SKM-1 treated with dmso at 0.1 percent for 144 hours (cell line): ENCODE measurements around the gene SRRM2.

Experiments
- DNase-seq: peaks from one replicate; lab custom pipeline; 2025; ENCODE audit not compliant: unreplicated experiment; lab: John Stamatoyannopoulos, UW

The SRRM2 gene

DNA sequence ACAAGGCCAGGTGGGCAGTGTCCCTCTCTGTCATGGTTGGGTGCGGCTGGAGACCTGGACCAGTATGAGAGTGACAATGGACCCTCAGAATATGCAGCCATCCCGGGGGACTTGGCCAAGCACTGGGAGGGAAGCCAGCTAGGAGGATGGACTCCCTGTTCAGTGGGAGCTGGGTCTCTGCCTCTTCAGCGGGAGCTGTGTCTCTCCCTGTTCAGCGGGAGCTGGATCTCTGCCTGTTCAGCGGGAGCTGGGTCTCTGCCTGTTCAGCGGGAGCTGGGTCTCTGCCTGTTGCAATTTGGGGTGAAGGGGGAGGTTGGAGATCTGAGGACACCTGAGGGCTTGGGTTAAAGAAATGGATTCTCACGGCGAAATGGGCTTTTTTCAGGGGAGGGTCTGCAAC, 38.7 kb downstream of the SRRM2 start:
- no peak for DNase-seq

DNA sequence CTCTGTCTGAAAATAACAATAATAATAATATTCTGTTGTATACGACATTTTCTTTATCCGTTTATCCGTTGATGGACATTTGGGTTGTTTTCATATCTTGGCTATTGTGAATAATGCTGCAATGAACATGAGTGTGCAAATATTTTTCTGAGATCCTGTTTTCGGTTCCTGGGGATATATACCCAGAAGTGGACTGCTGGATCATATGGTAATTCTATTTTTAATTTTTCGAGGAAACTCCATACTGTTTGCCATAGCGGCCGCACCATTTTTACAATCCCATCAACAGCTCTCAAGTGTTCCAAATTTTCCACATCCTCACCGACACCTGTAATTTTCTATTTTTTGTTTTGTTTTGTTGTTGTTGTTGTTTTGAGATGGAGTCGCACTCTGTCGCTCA, 40.5 kb downstream of the SRRM2 start:
- no peak for DNase-seq

DNA sequence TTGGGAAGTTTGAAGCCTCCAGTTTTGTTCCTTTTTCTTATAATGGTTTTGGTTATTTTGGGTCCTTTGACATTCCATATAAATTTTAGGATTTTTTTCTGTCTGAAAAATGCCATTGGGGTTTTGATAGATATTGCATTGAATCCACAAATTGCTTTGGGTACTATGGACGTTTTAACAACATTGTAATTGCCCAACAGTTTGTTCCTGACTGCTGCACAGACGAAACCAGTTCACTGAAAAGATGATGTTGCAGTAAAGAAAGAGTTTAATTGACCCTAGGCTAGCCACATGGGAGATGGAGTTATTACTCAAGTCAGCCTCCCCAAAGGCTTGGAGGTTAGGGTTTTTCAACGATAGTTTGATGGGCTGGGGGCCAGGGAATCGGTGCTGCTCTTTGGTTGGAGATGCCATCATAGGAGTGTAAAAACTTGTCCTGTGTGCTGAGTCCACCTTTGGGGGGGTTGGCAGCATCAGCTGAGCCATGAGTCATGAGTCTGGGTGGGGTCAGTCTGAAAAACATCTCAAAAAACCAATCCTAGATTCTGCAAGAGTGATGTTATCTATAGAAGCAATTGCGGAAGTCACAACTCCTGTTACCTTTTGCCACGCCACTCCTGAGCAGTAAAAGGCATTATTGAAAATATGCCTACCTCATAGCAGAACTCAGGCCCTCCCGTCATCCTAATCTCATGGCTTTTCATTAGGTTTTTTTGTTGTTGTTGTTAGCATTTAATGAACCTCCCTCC, 43.1 kb downstream of the SRRM2 start:
- peak; percentile 67 for DNase-seq

DNA sequence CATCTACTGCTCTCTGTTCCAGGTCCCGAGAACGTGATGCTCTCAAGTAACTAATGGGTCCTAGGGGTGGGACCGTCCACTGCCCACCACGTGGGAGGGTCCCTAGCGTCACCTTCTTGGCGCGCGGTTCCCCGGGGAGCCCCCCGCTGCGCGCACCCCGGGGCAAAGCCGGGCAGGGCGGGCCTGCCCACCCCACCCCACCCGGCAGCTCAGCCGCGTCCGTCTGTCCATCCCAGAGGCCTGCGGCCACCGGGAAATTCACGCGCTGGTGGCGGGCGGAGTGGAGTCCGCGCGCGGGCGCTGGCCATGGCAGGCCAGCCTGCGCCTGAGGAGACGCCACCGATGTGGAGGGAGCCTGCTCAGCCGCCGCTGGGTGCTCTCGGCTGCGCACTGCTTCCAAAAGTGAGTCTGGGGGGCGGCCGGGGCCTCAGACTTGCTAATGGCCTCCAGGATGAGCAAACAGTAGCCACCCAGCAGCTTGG, 46.3 kb downstream of the SRRM2 start:
- no peak for DNase-seq

DNA sequence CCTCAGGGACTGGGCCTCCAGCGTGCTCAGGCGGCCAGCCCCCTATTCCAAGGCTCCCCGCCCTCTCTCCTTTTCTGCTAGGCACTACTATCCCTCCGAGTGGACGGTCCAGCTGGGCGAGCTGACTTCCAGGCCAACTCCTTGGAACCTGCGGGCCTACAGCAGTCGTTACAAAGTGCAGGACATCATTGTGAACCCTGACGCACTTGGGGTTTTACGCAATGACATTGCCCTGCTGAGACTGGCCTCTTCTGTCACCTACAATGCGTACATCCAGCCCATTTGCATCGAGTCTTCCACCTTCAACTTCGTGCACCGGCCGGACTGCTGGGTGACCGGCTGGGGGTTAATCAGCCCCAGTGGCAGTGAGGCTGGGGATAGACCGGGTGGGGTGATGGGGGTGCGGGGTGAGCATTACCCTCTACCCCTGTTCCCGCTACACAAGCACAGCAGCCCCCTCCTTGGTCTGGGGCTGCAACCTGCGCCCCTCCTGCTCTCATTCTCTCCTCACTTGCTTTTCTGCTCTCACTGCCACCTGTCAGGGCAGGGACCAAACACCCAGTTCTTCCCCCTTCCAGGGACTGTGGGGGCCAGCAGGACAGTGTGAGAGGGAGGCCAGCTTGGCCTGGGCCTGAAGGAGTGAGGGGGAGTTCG, 46.9 kb downstream of the SRRM2 start:
- no peak for DNase-seq

DNA sequence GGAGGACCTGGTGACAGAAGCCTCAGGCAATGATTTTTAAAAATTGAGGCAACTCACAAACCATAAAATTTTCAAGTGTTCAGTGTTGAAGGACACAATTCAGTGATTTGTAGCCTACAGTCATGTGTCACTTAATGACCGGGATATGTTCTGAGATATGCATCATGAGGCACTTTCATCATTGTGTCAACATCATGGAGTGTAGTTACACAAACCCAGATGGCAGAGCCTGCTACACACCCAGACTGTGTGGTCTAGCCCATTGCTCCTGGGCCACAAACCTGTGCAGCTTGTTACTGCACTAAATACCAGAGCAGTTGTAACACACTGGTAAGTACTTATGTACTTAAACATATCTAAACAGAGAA, 47.4 kb downstream of the SRRM2 start:
- DNase-seq: no peak

DNA sequence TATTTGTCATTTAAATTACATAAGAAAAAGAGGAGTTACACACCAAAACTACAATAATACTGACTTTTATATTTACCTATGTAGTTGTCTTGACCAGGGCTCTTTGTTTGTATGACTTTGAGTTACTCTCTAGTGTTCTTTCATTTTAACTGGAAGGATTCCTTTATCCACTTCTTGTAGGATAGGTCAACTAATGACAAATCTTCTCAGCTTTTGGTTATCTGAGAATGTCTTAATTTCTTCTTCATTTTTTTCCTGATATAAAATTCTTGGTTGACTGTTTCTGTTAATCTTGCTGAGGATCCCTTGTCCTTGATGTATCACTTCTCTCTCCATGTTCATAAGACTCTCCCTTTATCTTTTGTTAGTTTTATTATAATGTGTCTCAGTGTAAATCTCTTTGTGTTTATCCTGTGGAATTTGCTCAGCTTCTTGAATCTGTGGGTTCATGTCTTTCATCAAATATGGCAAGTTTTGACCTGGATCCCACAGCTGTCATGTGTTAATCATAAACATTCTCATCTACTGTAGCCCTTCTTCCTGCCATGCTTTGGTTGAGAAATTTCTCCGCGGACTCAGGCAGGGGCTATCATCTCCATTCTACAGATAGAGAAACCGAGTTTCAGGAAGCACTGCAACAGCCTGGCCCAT, 51.2 kb downstream of the SRRM2 start:
- DNase-seq: no peak

DNA sequence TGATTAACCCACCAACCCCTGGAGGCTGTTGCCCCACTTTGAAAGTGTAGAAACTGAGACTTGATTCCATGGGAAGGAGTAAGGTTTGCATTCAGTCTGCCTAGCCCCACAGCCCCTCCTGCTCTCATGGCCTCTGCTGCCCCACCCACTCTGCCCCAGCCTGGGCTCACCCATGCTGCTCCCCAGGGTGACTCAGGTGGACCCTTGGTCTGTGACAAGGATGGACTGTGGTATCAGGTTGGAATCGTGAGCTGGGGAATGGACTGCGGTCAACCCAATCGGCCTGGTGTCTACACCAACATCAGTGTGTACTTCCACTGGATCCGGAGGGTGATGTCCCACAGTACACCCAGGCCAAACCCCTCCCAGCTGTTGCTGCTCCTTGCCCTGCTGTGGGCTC, 52.3 kb downstream of the SRRM2 start:
- no peak for DNase-seq

DNA sequence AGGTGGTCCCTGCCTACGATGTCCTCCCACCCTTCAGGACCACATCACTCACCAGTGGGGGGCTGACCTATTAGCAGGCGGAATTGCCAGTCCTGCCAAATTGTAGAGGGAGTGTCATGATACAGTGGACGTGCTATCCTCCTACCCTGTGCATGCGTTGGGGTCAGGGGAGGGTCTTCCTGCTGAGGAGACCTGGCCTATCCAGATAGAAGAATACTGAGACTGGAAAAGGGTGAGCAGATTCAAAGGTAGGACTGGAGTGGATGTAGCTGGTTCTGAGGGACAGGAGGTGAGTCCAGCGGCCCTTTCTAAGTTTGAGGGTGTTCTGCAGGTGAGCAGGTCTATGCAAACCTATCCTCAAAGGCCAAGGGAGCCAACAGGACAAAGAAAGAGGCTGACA, 53.8 kb downstream of the SRRM2 start:
- no peak for DNase-seq

DNA sequence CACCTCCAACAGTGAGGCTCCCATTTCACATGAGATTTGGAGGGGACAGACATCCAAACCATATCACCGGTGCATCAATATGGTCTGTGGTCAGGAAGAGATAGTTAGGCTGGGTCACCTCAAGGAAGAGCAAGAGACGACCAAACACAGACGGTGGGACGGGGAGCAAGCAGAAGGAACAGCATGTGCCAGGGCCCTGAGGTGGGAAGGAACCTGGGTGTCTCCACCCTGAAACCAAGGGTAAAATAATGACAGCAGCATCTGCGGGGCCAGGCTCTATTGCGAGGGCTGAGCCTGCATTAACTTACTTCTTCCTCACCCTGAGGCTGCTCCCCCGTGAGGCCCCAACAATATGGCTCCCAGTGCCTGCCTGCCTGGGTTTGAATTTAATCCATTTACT, 55.7 kb downstream of the SRRM2 start:
- DNase-seq: no peak

DNA sequence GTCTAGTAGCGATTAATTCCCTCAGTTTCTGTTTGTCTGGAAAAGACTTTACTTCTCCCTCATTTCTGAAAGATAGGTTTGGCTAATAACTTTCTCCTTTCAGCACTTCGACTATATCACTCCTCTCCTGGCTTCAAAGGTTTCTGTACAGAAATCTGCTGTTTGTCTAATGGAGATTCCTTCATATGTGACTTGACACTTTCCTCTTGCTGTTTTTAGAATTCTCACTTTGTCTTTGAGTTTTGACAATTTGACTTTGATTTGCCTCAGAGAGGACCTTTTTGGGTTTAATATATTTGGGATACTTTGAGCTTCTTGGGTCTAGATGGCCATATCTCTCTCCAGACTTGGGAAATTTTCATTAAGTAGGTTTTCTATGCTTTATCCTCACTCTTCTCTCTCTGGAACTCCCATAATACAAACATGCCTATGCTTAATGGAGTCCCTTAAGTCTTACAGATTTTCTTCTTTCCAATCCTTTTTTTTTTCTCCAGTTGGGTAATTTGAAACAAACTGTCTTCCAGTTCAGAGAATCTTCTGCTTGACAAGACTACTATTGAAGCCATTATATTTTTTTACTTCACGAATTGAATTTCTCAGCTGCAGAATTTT, 56.8 kb downstream of the SRRM2 start:
- no peak for DNase-seq

DNA sequence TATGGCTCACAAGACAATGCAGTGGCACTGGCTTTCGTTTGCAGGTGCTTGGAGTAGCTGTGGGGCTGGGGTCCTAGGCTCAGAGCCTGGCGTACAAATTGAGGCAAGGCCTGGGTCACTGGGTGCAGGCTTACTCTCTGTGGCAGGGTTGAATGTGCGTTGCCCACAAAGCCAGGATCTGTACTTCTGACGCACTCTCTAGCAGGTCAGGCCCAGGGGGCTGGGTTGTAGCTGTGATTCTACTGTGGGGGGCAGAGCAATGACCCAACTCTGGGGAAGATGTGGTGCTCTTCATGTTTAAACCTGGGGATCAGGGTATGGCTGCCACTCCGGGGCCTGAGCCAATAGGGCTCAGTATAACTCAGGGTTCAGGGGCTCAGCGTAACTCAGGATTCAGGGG, 58.2 kb downstream of the SRRM2 start:
- DNase-seq: no peak

DNA sequence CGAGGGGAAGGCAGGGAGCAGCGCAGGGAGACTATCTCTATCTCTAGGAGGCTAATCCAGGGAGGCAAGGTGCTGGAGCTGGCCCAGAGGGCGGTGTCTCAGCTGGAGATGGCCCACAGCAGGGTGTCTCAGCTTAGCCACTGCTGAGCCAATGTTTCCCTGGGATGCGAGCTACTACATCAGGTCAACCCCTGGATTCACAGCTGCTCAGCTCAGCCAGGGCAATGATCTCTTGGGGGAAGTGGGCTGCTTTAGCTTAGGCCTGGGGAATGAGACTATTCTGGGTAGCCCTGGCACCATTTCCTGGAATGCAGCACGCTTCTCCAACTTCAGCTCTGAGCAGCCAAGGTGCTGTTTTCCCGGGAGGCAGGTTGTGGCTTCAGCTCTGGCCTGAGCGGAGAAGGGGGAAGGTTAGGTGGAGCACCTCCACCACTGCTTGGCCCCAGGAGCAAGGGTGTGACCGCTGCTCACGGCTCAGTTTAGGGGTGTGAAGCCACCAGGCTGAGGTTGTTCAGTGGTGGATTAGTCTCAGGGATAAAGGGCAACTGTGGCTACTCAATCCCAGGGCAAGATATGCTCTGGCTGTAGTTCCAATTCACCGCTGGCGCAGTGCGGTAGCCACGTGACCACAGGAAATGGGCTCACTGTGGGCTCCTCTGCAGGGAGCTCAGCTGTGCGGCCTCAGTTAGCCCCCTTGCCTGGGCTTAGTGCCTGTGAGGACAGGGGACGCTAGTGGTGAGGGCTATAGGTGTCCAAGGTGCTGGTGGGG, 59.4 kb downstream of the SRRM2 start:
- DNase-seq: no peak

DNA sequence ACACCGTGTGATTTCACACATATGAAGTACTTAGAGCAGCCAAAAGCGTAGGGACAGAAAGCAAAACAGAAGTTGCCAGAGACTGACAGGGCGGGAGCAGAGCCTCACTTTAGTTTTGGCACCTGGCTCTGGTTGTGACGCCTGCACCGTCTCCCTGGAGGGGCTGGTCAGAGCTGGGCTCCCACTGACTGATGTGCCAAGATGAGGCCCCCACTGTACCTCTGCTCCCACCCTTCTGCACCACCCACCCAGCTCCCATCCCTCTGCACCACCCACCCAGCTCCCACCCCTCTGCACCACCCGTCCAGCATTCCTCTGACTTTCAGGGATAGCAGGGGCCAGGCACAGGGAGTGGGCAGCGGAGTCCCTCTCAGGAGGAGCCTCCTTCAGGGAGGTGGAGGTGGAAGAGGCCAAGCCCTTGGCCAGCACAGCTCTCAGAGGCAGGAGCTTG, 61.4 kb downstream of the SRRM2 start:
- DNase-seq: no peak

DNA sequence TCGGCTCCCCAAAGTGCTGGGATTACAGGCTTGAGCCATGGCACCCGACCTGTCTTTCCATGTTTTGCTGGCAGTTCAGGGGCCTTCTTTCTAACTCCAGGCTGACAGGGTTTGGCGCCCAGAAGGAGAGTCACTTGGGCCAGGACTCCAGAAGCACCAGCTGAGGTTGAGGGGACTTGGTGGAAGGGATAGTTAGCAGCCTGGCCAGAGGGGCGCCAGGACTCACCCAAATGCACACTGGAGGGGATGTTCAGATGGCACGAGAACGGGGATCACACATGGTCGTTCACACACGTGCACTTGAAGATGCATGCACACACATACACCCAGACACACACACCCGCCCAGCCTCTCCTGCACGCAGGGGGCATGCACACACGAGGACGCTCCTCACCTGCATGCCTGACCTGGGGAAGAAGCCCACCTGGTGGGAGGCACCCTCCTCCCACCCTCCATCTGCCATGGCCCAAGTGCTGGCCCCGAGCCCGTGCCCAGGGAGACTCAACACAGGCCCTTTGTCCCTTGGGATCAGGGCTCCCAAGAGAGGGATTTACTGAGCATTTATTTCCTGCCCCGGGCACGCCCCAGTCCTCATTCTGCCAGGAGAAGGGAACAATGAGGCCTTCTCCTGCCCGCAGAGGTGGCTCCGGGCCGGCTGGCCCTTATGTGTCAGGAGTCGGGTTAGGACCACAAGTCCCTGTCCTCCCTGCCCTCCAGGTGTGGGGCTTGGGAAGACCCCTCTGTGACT, 62.3 kb downstream of the SRRM2 start:
- no peak for DNase-seq

DNA sequence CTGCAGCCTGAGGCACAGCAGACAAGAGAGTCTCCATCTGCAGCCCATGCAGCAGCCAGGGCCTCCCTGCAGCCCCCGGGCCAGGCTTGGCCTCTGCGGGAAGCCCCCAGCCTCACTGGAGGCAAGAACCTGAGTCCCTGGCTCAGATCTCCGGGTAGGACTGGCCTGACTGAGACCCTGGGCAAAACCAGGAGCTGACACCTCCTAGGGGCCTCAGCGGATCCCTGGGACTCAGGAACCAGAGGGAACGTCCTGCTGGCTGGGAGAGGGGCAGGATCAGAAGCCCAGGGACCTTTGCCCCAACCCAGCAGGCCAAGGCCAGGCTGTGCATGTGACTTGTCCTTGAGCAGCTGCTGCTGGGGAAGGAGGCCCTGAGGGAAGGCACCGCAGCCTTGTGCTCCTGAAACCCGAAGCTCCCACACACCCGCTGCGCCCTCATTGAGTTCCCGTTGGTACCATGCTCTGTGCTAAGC, 62.9 kb downstream of the SRRM2 start:
- DNase-seq: no peak

DNA sequence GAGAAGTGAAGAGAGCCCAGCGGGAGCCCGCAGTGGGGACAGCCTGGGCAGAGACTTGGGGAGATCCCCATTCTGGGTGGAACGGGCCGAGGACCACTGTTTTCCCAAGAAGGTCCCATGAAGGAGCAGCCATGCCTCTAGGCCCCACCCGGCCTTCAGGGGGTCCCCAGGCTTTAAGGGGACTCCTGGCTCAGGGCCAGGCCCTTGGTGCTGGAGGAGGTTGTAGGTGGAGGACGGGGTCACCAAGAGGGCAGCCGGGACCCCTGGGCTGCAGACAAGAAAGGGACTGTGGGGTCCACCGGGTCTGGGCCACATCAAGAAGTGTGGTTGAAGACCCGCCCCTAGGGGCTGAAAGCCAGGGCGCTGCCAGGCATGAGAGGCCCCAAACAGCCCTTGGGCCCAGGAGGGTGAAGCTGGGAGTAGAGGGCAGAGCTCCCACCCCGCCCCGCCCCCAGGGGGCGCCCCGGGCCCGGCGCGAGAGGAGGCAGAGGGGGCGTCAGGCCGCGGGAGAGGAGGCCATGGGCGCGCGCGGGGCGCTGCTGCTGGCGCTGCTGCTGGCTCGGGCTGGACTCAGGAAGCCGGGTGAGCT, 64.4 kb downstream of the SRRM2 start, which contains the start of gene PRSS21:
PRSS21 (plus strand) TSS at position 487 of the 589 bp plus-strand sequence; CDS start at position 519, 32 bp downstream.
- peak; percentile 46 for DNase-seq

DNA sequence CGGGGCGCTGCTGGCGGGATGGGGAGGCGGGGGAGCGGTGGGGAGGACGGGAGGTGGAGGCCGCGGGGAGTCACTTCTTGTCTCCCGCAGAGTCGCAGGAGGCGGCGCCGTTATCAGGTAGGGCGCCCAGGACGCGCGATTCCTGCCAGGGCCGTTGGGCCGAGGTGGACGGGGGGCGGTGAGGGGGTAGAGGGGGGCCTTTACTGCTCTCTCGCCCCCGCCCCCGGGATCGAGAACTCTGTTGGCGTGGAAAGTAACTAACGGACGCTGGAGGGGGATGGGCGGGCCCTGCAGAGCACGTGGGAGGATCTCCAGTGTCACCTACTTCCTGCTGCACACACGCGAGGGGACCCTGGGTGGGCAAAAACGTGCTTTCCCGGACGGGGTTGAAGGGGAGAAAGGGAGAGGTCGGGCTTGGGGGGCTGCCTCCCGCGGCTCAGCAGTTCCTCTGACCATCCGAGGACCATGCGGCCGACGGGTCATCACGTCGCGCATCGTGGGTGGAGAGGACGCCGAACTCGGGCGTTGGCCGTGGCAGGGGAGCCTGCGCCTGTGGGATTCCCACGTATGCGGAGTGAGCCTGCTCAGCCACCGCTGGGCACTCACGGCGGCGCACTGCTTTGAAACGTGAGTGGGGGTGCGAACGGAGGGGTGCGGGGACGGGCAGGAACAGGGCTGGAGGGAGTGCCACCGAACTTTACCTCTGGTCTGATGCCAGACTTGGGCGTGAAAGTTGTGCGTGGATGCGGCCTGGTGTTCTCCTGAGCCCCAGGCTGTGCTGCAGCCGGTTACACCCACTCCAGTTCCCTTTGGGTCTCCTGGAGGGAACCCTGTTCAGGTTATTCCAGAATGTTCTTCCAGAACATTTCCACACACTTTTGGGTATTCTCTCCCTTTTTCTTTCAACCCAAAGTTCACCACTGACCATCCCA, 65.2 kb downstream of the SRRM2 start:
- peak; percentile 28 for DNase-seq
